HepG2 (cell line): ENCODE results near the gene STOML2. TPM values are rescaled to one million over a fixed set of nuclear protein-coding genes. Genes with fewer than 3 reads are reported as not detected.

Source experiments
- BCL3 ChIP-seq: sonication (generic); formaldehyde crosslinking; IDR thresholded peaks from 2 replicates; pipeline ENCODE4 v1.5.1; 2020; ENCODE audit warnings: mild to moderate bottlenecking, missing genetic modification reagents, moderate library complexity
- FOXC1 ChIP-seq: sonication (generic); formaldehyde crosslinking; IDR thresholded peaks from 2 replicates; pipeline ENCODE4 v1.8.0; 2022; ENCODE audit warnings: mild to moderate bottlenecking, missing genetic modification reagents, borderline replicate concordance
- HDAC2 ChIP-seq: sonication (generic); formaldehyde crosslinking; IDR thresholded peaks from 2 replicates; pipeline ENCODE4 v1.4.0; 2020; ENCODE audit warnings: missing genetic modification reagents
- HNRNPK ChIP-seq: fragments of 200-400 bp; formaldehyde crosslinking; IDR thresholded peaks from 2 replicates; pipeline ENCODE4 v1.6.1; 2018; ENCODE audit warnings: low read length, low read depth, moderate library complexity, mild to moderate bottlenecking; ENCODE audit not compliant: poor library complexity, severe bottlenecking
- HOXA5 ChIP-seq: sonication (generic); formaldehyde crosslinking; IDR thresholded peaks from 2 replicates; pipeline ENCODE4 v1.4.0; 2020; ENCODE audit warnings: missing genetic modification reagents
- KDM4B ChIP-seq: sonication (generic); formaldehyde crosslinking; IDR thresholded peaks from 2 replicates; pipeline ENCODE4 v1.4.0; 2020; ENCODE audit warnings: missing genetic modification reagents
- KLF6 ChIP-seq: IDR thresholded peaks from 2 replicates; pipeline ENCODE4 v1.8.0; 2016; ENCODE audit warnings: missing biosample characterization, missing genetic modification reagents
- MIER2 ChIP-seq: IDR thresholded peaks from 2 replicates; pipeline ENCODE4 v1.6.1; 2016; ENCODE audit warnings: missing biosample characterization, missing genetic modification reagents
- MIXL1 ChIP-seq: IDR thresholded peaks from 2 replicates; pipeline ENCODE4 v1.6.1; 2016
- NBN ChIP-seq: fragments of 450-650 bp; conservative IDR thresholded peaks from 2 replicates; pipeline ENCODE4 v1.6.1; 2017
- PRPF4 ChIP-seq: fragments of 200-400 bp; formaldehyde crosslinking; IDR thresholded peaks from 2 replicates; pipeline ENCODE4 v1.6.1; 2016; ENCODE audit warnings: low read length, low read depth; ENCODE audit not compliant: poor library complexity, severe bottlenecking
- ZNF326 ChIP-seq: sonication (generic); formaldehyde crosslinking; IDR thresholded peaks from 2 replicates; pipeline ENCODE4 v1.4.0; 2020; ENCODE audit warnings: missing genetic modification reagents, borderline replicate concordance
- ZNF33A ChIP-seq: sonication (generic); formaldehyde crosslinking; IDR thresholded peaks from 2 replicates; pipeline ENCODE4 v1.5.1; 2020; ENCODE audit warnings: missing genetic modification reagents, mild to moderate bottlenecking, moderate library complexity, borderline replicate concordance
- ZNF407 ChIP-seq: sonication (generic); formaldehyde crosslinking; IDR thresholded peaks from one replicate; pipeline ENCODE4 v1.5.1; 2020; ENCODE audit warnings: mild to moderate bottlenecking, missing genetic modification reagents; ENCODE audit errors: not compliant biosample characterization
- ZNF569 ChIP-seq: sonication (generic); formaldehyde crosslinking; IDR thresholded peaks from 2 replicates; pipeline ENCODE4 v1.5.0; 2020; ENCODE audit warnings: mild to moderate bottlenecking, missing genetic modification reagents, moderate library complexity, borderline replicate concordance
- ZNF629 ChIP-seq: sonication (generic); formaldehyde crosslinking; conservative IDR thresholded peaks from 2 replicates; pipeline ENCODE4 v1.5.0; 2020; ENCODE audit warnings: missing genetic modification reagents
- ZSCAN22 ChIP-seq: sonication (generic); formaldehyde crosslinking; IDR thresholded peaks from 2 replicates; pipeline ENCODE4 v1.4.0; 2020; ENCODE audit warnings: mild to moderate bottlenecking, missing genetic modification reagents
- ZXDC ChIP-seq: sonication (generic); formaldehyde crosslinking; IDR thresholded peaks from 2 replicates; pipeline ENCODE4 v1.5.0; 2020; ENCODE audit warnings: mild to moderate bottlenecking, missing genetic modification reagents
- polyA plus RNA-seq, 8 experiments: library from polyadenylated mRNA; depleted of rRNA in 3 of 8; stranded (reverse) in 7 of 8; unstranded in 1 of 8; fragments of >200 nt; fragmentation: Illumina TruSeq in 4 of 8; extraction: Trizol in 4 of 8; gene quantifications; 2 replicates each; pipeline versions ENCODE4 v1.2.1 to v1.2.3, GENCODE V29; 2011 to 2016; ENCODE audit warnings: low read depth in 4 of 8, missing spikeins in 1 of 8, mixed read lengths in 1 of 8; ENCODE audit not compliant: insufficient read depth in 1 of 8
- total RNA-seq, 5 experiments: library from RNA; depleted of rRNA; stranded (reverse); fragments of >200 nt; fragmentation: Illumina TruSeq; extraction: Trizol; gene quantifications; 2 replicates each; pipeline ENCODE4 v1.2.3, GENCODE V29; 2016; ENCODE audit warnings: low read depth in 1 of 5

STOML2 gene
- total and polyA plus RNA-seq, 2 of the 13 experiments (the other 11 are each of a cell fraction or from before 2014, with no cell fraction given), result 245 to 250 TPM

GRCh38 chr9:35072461-35073278, 30.3 kb downstream of the STOML2 start, which contains the start of gene VCP (continued):
- TF ChIP-seq ZNF407 (CRISPR knock-in tag), result no peak
- TF ChIP-seq FOXC1 (CRISPR knock-in tag), result no peak
- no peak for TF ChIP-seq ZXDC
- no peak for TF ChIP-seq MIER2 (CRISPR knock-in tag)
- TF ChIP-seq BCL3 (CRISPR knock-in tag), result no peak
- TF ChIP-seq KLF6 (CRISPR knock-in tag), result no peak
- TF ChIP-seq ZNF326 (CRISPR knock-in tag), result no peak
- TF ChIP-seq NBN, result no peak
- TF ChIP-seq KDM4B (CRISPR knock-in tag), result no peak
- no peak for TF ChIP-seq ZSCAN22
- no peak; the same call in 1 of the 2 replicates for TF ChIP-seq MIXL1 (CRISPR knock-in tag)
- TF ChIP-seq HOXA5 (CRISPR knock-in tag), result peak; percentile 45; the same call in 1 of the 2 replicates
- TF ChIP-seq ZNF33A (CRISPR knock-in tag), result no peak
- TF ChIP-seq HNRNPK, result no peak
- TF ChIP-seq ZNF569 (CRISPR knock-in tag), result no peak
- TF ChIP-seq ZNF629 (CRISPR knock-in tag), result peak; percentile 16; the same call in 1 of the 2 replicates
- TF ChIP-seq PRPF4, result no peak
- peak; percentile 15; the same call in 1 of the 2 replicates for TF ChIP-seq HDAC2 (CRISPR knock-in tag)
